HFF-Myc (cell line): ENCODE data around the gene MB21D2.
A peak's percentile ranks its signal among the peaks of the same experiment; 100 is the strongest.

Source experiments
- DNase-seq: peaks from one replicate; pipeline ENCODE4 v3.0.0-alpha.2; 2011; ENCODE audit warnings: low read depth; ENCODE audit errors: extremely low read depth
- H3K4me3 ChIP-seq: replicated peaks from 2 replicates; pipeline ENCODE4 v1.5.1; 2011; ENCODE audit warnings: low read depth, mild to moderate bottlenecking, control low read depth, low read length
- TF ChIP-seq, protein P1 (sequence below): IDR thresholded peaks from 2 replicates; pipeline ENCODE4 v1.5.1; 2012; ENCODE audit warnings: mild to moderate bottlenecking, low read depth, low read length, control low read depth; ENCODE audit errors: missing control alignments

The MB21D2 gene

DNA sequence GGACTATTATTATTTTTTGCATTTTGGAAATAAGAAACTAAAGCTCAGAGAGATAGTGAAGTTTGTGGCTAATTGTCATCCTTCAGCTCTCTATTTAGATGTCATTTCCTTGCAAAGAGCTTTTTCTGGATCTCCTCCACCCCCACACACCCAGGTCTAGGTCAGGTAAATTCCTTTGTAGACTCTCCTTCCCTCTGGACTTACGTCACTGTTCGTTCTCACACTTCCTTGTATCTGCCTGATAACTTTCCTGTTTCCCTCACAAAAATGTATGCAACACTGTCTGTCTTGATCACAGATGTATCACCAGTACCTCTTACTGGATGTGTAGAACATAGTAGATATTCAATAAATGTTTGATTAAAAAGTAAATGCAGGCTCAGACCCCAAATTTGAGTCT, 6.1 kb upstream of the MB21D2 start:
- DNase-seq, result no peak
- H3K4me3 ChIP-seq, result no peak overlapping the region
- TF ChIP-seq, protein P1, sequence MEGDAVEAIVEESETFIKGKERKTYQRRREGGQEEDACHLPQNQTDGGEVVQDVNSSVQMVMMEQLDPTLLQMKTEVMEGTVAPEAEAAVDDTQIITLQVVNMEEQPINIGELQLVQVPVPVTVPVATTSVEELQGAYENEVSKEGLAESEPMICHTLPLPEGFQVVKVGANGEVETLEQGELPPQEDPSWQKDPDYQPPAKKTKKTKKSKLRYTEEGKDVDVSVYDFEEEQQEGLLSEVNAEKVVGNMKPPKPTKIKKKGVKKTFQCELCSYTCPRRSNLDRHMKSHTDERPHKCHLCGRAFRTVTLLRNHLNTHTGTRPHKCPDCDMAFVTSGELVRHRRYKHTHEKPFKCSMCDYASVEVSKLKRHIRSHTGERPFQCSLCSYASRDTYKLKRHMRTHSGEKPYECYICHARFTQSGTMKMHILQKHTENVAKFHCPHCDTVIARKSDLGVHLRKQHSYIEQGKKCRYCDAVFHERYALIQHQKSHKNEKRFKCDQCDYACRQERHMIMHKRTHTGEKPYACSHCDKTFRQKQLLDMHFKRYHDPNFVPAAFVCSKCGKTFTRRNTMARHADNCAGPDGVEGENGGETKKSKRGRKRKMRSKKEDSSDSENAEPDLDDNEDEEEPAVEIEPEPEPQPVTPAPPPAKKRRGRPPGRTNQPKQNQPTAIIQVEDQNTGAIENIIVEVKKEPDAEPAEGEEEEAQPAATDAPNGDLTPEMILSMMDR, result no peak

- TF ChIP-seq, protein P1, result no peak
- no peak overlapping the region for H3K4me3 ChIP-seq
- no peak for DNase-seq
Measured at GRCh38 chr3:192921793-192922192, 4.1 kb upstream of the MB21D2 start.

DNA sequence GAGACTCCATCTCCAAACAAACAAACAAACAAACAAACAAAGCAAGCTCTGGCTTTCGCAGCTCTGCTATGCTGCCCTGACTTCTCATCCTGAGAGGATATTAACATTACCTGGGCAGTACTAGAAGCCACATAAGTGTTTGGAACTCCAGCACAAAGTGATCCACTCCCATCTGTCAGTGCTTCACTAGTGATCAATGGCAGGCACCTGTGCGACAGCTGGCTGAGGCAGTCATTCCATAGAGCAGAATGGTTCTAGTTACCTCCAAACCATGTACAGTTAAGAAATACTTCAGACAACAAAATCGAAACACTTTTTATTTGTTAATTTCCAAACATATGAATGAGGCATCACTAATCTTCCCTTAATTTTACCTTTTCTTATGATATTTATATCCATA, 2.8 kb upstream of the MB21D2 start:
- TF ChIP-seq, protein P1, result no peak
- DNase-seq, result no peak
- H3K4me3 ChIP-seq, result no peak overlapping the region

DNA sequence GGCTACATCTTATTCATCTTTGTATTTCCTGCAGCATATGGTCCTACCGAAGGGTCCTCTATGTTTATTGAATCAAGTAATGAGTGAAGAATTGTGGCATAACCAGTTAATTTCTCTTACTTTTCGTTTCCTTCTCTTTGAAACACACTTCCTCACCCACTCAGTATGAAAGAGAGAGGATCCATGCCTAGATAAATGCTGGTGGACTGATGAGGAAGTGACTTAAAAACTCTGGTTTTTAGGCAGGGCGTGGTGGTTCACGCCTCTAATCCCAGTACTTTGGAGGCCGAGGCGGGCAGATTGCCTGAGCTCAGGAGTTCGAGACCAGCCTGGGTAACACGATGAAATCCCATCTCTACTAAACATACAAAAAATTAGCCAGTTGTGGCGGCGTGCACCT, 2.2 kb upstream of the MB21D2 start:
- TF ChIP-seq, protein P1, result no peak
- no peak for DNase-seq
- H3K4me3 ChIP-seq, result no peak overlapping the region

GRCh38 chr3:192918275-192918588, 576 bp upstream of the MB21D2 start:
- peak overlapping the region; percentile 93 for H3K4me3 ChIP-seq
- no peak for DNase-seq
- TF ChIP-seq, protein P1, result no peak

- TF ChIP-seq, protein P1, result no peak
- no peak for DNase-seq
- peak overlapping the region; percentile 93 for H3K4me3 ChIP-seq
Measured at GRCh38 chr3:192917028-192917403, 640 bp downstream of the MB21D2 start.

GRCh38 chr3:192916371-192917027, 1.2 kb downstream of the MB21D2 start:
- TF ChIP-seq, protein P1, result no peak
- DNase-seq, result no peak
- H3K4me3 ChIP-seq, result peak overlapping the region; percentile 93
